Naive thymus-derived CD8-positive, alpha-beta T cell (primary cell): ENCODE data around the gene AMPH. TPM values are rescaled to one million over a fixed set of nuclear protein-coding genes. Genes with fewer than 3 reads are reported as not detected.
A peak's percentile ranks its signal among the peaks of the same experiment; 100 is the strongest.

Source experiments
- ATAC-seq, 2 donors: fragments of 150-1000 bp; cut with Tn5 transposase in 1 of 2; sonication (Bioruptor Pico), chemical (Tn5 transposase) in 1 of 2; 1 replicate in 1 of 2; 2 replicates in 1 of 2; pipeline ENCODE4 v1.10.0; 2021; ENCODE audit warnings: mild to moderate bottlenecking in 2 of 2, moderate library complexity in 2 of 2
- POLR2A ChIA-PET: fragments of 350-600 bp; sonication (Branson Sonifier 250); formaldehyde crosslinking; loops from one replicate; lab custom pipeline; 2021; ENCODE audit warnings: antibody characterized with exemption; lab: Charles Lee
- DNase-seq, 10 donors: peaks; one replicate each; pipeline versions ENCODE4 v3.0.0 to v3.0.0-alpha.2; 2020 to 2022
- H3K27ac Mint-ChIP-seq, 10 donors: one replicate each; pipeline ENCODE4 v1.8.0; 2020 to 2022; ENCODE audit warnings: mild to moderate bottlenecking in 10 of 10, mixed read lengths in 10 of 10, moderate library complexity in 4 of 10, inconsistent platforms in 1 of 10
- H3K27me3 Mint-ChIP-seq, 5 donors: one replicate each; pipeline ENCODE4 v1.8.0; 2021 to 2022; ENCODE audit warnings: mixed read lengths in 5 of 5
- H3K36me3 Mint-ChIP-seq, 3 donors: one replicate each; pipeline ENCODE4 v1.8.0; 2020 to 2022; ENCODE audit warnings: mixed read lengths in 3 of 3, mild to moderate bottlenecking in 2 of 3, inconsistent platforms in 1 of 3
- H3K4me1 Mint-ChIP-seq, 4 donors: one replicate each; pipeline ENCODE4 v1.8.0; 2021 to 2022; ENCODE audit warnings: mixed read lengths in 4 of 4
- H3K4me3 Mint-ChIP-seq, 10 donors: one replicate each; pipeline ENCODE4 v1.8.0; 2020 to 2022; ENCODE audit warnings: mild to moderate bottlenecking in 10 of 10, mixed read lengths in 10 of 10, moderate library complexity in 6 of 10, inconsistent platforms in 1 of 10
- H3K9me3 Mint-ChIP-seq, 9 donors: one replicate each; pipeline ENCODE4 v1.8.0; 2020 to 2022; ENCODE audit warnings: mixed read lengths in 9 of 9, mild to moderate bottlenecking in 3 of 9, inconsistent platforms in 1 of 9, moderate library complexity in 1 of 9
- polyA plus RNA-seq, 3 donors: library from polyadenylated mRNA; unstranded; fragments of 300-500 nt; fragmentation: Illumina TruSeq; gene quantifications; one replicate each; pipeline ENCODE4 v1.2.3, GENCODE V29; 2021
- total RNA-seq, 8 experiments: library from RNA in 2 of 8; stranded (reverse) in 2 of 8; gene quantifications; one replicate each; pipeline ENCODE4 v1.2.3 and lab custom pipeline; 2021 to 2026

The AMPH gene
- total and polyA plus RNA-seq, 5 experiments from 2014 or later = 0.07 to 0.08 TPM; not detected in 3

DNA sequence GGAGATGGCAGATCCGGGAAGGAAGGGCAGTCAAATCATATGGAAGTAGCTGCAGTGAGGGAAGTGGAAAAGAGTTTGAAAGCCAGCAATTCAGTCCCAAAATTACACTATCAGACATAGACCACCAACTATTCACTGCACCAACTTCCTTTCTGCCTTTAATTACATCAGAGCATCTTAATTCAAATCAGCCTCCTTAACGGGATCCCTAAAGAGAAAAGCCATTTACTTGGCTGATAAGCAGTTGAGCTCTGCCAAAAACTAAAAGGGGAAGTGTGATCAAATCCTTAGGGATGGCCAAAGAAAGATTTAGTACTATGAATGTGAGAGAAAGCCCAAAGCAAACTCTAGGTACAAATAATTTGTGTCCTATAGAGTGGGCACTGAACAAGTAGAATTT is 110.4 kb downstream of the AMPH start:
- Mint-ChIP-seq H3K27ac (no peak overlapping the region), H3K4me1 (peaks cover 0 to 2% (median 0%) of the 10 kb centered on the region in 4 donors), H3K4me3 (no peak overlapping the region), H3K9me3 (peaks cover 2 to 32% (median 10%) of the 10 kb centered on the region in 9 donors), H3K27me3 (peaks cover 0 to 6% (median 0%) of the 10 kb centered on the region in 5 donors), H3K36me3 (peaks cover 0 to 22% (median 7%) of the 10 kb centered on the region in 3 donors)
- DNase-seq = no peak
- POLR2A ChIA-PET = interaction anchor here (0.6 kb wide), 1 partner anchor 55 kb away, joined by 3 read pairs; no protein-coding TSS in a partner anchor
- no peak for ATAC-seq

DNA sequence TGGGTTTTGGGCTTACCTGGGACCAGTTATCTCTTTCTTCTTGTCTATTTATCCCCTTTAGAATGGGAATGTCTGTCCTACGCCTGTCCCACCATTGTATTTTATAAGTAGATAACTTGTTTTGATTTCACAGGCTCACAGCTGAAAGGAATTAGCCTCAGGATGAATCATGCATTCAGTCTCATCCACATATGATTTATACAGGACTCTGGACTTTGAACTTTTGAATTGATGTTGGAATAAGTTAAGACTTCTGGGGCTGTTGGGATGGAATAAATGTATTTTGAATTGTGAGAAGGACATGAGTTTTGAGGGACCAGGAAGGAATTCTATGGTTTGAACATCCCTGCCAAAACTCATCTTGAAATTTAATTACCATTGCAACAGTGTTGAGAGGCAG is 112.6 kb downstream of the AMPH start:
- Mint-ChIP-seq H3K27ac (no peak overlapping the region), H3K27me3 (peaks cover 0 to 6% (median 1%) of the 10 kb centered on the region in 5 donors), H3K9me3 (peaks cover 8 to 45% (median 21%) of the 10 kb centered on the region in 9 donors), H3K36me3 (peaks cover 0 to 27% (median 13%) of the 10 kb centered on the region in 3 donors), H3K4me1 (peaks cover 0 to 2% (median 0%) of the 10 kb centered on the region in 4 donors), H3K4me3 (no peak overlapping the region)
- POLR2A ChIA-PET = no interaction called here
- ATAC-seq (no peak), DNase-seq (no peak)

DNA sequence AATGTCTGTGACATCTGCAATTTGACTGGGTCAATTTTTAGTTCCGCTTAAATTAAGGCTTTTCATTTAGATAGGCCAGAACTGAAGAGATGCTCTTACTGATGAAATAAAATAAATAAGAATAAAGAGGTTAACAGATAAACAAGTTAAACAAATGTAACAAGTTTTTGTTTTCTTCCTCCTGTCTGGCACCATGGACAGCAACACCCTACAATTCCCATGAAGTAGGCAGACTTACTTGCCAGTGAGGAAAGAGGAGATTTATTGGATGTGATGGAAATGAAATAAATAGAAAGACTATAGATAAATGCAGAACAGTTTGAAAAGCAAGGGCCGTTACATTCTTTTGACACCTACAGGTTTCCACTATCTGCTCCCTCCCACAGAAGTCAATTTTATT is 118.5 kb downstream of the AMPH start:
- Mint-ChIP-seq H3K9me3 (peaks cover 8 to 32% (median 21%) of the 10 kb centered on the region in 9 donors), H3K4me1 (no peaks in the 10 kb centered on the region), H3K36me3 (peaks cover 0 to 17% (median 10%) of the 10 kb centered on the region in 3 donors), H3K27ac (no peak overlapping the region), H3K27me3 (peaks cover 0 to 1% (median 0%) of the 10 kb centered on the region in 5 donors), H3K4me3 (no peak overlapping the region)
- DNase-seq (no peak), ATAC-seq (no peak)
- POLR2A ChIA-PET = no interaction called here

DNA sequence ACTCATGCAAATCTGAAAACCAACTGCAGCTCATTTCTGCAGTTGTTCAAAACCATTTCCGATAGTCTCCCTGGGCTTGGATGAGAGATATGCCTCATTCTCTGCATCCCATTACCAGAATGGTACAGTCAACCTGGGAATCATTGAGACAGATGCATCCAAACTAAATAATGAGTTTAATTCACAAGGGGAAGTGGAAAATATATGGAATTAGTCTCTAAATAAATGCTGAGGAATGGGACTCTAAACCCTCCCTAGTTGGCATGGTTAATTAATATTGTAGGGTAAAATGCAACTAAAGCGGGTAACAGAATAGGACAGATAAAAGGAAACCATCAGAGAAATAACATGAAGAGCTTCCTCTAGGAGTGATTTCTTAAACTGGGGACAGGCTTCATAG is 118.9 kb downstream of the AMPH start:
- DNase-seq (no peak), ATAC-seq (no peak)
- peaks cover 0 to 13% (median 10%) of the 10 kb centered on the region in 3 donors for H3K36me3 Mint-ChIP-seq
- H3K27me3 Mint-ChIP-seq = peaks cover 0 to 1% (median 0%) of the 10 kb centered on the region in 5 donors
- H3K9me3 Mint-ChIP-seq = peaks cover 7 to 28% (median 19%) of the 10 kb centered on the region in 9 donors
- no peaks in the 10 kb centered on the region for H3K4me1 Mint-ChIP-seq
- H3K27ac Mint-ChIP-seq = no peak overlapping the region
- H3K4me3 Mint-ChIP-seq = no peak overlapping the region
- POLR2A ChIA-PET = no interaction called here

DNA sequence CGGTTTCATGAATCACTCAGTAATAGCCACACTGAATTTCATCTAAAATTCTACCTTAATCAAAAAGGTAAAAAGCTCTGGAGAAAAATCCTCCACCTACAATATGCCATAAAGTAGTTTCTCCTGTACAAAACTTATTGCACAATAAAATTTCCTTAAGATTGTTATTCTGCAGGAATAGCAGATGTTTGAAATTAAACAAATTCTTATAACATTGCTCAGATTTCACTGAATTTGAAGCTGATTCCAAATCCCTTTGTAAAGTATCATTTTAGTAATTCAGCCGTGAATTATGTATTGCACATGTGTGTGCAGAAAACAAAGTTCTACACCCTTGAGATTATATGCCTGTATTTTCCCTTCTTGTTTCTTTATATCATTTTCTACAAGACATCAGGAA is 123.8 kb downstream of the AMPH start:
- Mint-ChIP-seq H3K4me3 (no peak overlapping the region), H3K27ac (no peak overlapping the region), H3K4me1 (no peaks in the 10 kb centered on the region), H3K27me3 (peaks cover 0 to 8% (median 2%) of the 10 kb centered on the region in 5 donors), H3K9me3 (peaks cover 0 to 3% (median 0%) of the 10 kb centered on the region in 9 donors), H3K36me3 (no peaks in the 10 kb centered on the region)
- ATAC-seq (no peak), DNase-seq (no peak)
- POLR2A ChIA-PET = no interaction called here

DNA sequence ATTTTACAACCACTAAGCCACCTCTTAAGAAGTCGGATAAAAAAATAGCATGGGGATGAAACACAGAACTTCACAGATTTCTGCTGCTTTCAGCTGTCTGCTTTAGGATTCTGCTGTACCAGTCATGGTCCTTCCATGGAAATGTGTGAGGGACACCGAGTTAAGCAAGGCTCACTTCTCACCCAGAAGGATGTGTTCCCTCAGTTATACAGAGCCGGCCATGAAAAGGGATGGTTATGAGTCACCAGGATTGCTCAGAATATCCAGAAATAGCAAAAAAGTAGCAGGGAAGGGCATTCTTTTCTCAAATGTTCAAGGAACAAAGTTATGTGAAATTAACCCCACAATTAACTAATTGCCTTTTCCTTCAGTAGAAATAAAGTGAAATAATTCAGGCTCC is 124.4 kb downstream of the AMPH start:
- H3K36me3 Mint-ChIP-seq = no peaks in the 10 kb centered on the region
- DNase-seq (no peak), ATAC-seq (no peak)
- no peak overlapping the region for H3K27ac Mint-ChIP-seq
- H3K4me1 Mint-ChIP-seq = no peaks in the 10 kb centered on the region
- no peaks in the 10 kb centered on the region for H3K9me3 Mint-ChIP-seq
- H3K4me3 Mint-ChIP-seq = no peak overlapping the region
- POLR2A ChIA-PET = no interaction called here
- H3K27me3 Mint-ChIP-seq = peaks cover 0 to 8% (median 2%) of the 10 kb centered on the region in 5 donors

DNA sequence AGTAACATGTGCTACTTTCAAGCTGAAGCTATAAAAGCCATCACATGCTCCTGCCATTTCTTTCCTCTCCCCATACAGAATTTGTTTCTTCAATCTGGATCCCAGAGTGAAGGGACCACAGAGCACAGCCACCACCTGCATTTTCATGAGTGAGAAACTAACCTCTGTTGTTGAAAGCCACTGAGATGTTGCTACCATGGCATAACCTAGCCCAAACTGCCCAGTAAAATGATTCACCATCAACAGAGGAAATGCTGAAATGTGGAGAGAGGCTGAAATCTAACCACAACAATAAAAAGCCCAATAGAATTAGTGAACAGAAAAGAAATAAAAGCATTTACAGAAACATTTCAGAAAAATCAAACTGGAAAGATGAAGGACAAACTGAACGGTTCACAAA is 125.2 kb downstream of the AMPH start:
- Mint-ChIP-seq H3K36me3 (no peaks in the 10 kb centered on the region), H3K4me1 (no peaks in the 10 kb centered on the region), H3K4me3 (no peak overlapping the region), H3K9me3 (no peaks in the 10 kb centered on the region), H3K27ac (no peak overlapping the region), H3K27me3 (peaks cover 0 to 8% (median 2%) of the 10 kb centered on the region in 5 donors)
- POLR2A ChIA-PET = no interaction called here
- no peak for ATAC-seq
- DNase-seq = no peak

DNA sequence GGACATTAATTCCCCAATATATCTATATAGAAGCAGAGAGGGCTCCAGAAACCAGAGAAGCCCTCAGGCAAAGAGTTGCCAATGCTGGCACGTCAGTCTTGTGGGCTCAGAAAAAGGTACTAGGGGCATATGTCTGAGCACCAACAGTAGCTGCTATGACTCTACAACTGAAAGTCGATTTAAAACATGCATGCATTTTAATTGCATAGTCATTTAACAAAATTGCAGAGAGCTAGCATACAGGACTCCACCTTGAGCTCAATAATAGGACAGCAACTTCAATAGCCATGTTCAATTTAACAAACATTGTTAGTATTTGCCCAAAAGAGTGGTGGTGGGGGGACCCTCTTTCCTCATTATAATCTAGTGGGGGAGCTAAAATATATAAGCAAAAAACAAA is 126.5 kb downstream of the AMPH start:
- no peaks in the 10 kb centered on the region for H3K9me3 Mint-ChIP-seq
- peaks cover 0 to 10% (median 3%) of the 10 kb centered on the region in 5 donors for H3K27me3 Mint-ChIP-seq
- H3K4me1 Mint-ChIP-seq = no peaks in the 10 kb centered on the region
- H3K4me3 Mint-ChIP-seq = no peak overlapping the region
- ATAC-seq (no peak), DNase-seq (no peak)
- no peaks in the 10 kb centered on the region for H3K36me3 Mint-ChIP-seq
- POLR2A ChIA-PET = no interaction called here
- no peak overlapping the region for H3K27ac Mint-ChIP-seq

DNA sequence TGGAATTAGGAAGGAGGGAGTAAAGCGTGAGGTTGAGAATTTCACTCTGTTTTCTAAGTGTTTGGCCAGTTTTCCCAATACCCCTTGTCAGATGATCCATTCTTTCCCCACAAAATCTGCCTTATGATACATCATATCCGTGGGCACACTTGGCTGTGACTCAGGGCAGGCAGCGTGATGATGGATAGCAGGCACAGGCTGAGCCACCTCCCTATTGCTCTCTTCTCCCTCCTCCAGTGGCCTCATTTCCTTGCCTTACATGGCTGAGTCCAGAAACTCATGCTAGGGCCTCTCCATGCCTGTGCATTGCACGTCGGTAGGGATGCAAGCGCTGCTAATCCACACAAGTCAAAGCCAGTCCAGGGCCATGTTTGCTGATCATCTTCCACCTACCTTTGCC is 128.3 kb downstream of the AMPH start:
- DNase-seq = no peak
- no peak for ATAC-seq

DNA sequence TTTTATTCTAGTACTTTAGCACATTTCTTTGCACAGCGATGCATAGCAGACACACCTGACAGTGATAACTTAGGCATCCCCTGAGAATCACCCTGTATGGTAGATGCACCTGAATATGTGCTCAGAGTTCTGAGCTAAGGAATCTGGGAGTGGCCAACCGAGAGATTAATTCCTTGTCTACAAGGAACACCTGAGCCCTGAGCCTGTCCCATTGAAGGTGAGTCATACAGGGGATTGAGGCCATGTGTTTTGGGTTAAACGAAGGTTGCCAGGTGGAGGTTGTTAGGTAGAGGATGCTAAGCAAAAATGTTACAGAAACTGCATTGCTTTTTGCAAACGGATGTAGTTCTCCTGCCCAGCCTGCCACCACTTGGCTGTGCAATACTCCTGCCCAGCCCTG is 128.9 kb downstream of the AMPH start:
- H3K27me3 Mint-ChIP-seq = peaks cover 0 to 17% (median 4%) of the 10 kb centered on the region in 5 donors
- H3K4me3 Mint-ChIP-seq = no peak overlapping the region
- POLR2A ChIA-PET = no interaction called here
- no peaks in the 10 kb centered on the region for H3K9me3 Mint-ChIP-seq
- ATAC-seq = no peak
- H3K27ac Mint-ChIP-seq = peak overlapping the region in 1 of 10 donors; percentile 26
- no peaks in the 10 kb centered on the region for H3K36me3 Mint-ChIP-seq
- H3K4me1 Mint-ChIP-seq = no peaks in the 10 kb centered on the region
- DNase-seq = no peak

More for the DNA sequence above, 128.3 kb downstream of the AMPH start:
- Mint-ChIP-seq H3K36me3 (no peaks in the 10 kb centered on the region), H3K9me3 (no peaks in the 10 kb centered on the region), H3K27ac (peak overlapping the region in 1 of 10 donors; percentile 26), H3K27me3 (peaks cover 0 to 17% (median 4%) of the 10 kb centered on the region in 5 donors), H3K4me3 (no peak overlapping the region), H3K4me1 (no peaks in the 10 kb centered on the region)
- POLR2A ChIA-PET = no interaction called here

DNA sequence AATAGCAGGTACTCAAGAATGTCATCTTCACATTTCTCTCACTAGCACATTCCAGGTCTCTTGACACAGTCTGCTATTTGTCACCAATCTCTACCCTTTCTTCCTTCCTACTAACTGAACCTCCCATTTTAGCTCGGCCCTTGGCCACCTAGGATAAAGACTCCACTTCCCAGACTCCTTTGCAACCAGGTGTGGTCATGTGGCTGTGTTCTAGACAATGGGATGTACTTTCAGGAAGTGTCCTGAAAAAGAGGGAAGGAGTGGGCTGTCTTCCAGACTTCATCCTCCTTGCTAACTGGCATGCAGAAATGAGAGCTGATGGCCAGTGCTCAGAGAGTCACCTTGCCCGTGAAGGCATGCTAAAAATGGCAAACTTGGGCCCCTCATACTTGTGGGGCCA is 139.2 kb downstream of the AMPH start:
- DNase-seq (no peak), ATAC-seq (no peak)
- no peak overlapping the region for H3K4me3 Mint-ChIP-seq
- H3K9me3 Mint-ChIP-seq = no peaks in the 10 kb centered on the region
- no peaks in the 10 kb centered on the region for H3K36me3 Mint-ChIP-seq
- peaks cover 0 to 14% (median 6%) of the 10 kb centered on the region in 5 donors for H3K27me3 Mint-ChIP-seq
- H3K4me1 Mint-ChIP-seq = no peaks in the 10 kb centered on the region
- POLR2A ChIA-PET = no interaction called here
- H3K27ac Mint-ChIP-seq = no peak overlapping the region

DNA sequence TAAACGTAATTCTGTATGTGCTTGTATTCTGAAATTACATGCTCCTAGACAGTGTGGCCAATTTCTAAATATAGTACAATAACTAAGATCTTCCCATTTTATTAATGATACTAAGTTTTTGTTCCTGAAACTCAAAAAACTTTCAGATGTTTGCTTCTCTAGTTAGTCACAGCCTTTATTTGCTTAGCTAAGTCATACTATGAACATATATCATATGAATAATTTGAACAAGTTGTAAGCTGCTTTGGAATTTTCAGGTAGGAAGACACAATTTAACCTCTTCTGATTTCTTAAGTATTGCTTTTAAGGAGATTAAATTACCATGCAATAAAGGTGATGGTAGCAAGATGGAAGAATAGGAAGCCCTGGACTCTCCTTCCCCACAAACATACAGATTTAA is 148.7 kb downstream of the AMPH start:
- H3K27ac Mint-ChIP-seq = no peak overlapping the region
- DNase-seq = no peak
- peaks cover 6 to 28% (median 16%) of the 10 kb centered on the region in 5 donors for H3K27me3 Mint-ChIP-seq
- no peaks in the 10 kb centered on the region for H3K4me1 Mint-ChIP-seq
- H3K4me3 Mint-ChIP-seq = no peak overlapping the region
- H3K9me3 Mint-ChIP-seq = peaks cover 4 to 36% (median 23%) of the 10 kb centered on the region in 9 donors
- POLR2A ChIA-PET = no interaction called here
- H3K36me3 Mint-ChIP-seq = peaks cover 2 to 32% (median 19%) of the 10 kb centered on the region in 3 donors
- ATAC-seq = no peak

DNA sequence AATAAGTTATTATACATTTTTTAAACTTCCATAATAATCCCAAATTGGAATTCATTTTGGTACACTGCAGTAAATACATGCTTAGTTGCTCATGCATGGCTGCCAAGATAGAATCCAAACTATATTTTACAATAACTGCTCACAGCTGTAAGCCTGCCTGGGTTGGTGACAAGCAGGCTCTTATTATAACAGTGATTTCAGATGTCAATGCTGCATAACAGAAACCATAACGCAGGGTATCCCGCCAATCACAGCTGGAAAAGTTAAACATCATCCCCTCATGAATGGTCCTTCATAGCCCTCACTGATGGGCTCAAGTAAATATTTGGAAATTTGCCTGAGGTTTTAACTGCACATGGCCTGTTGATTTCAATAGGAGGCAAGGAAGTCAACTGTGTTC is 149.8 kb downstream of the AMPH start:
- peaks cover 2 to 34% (median 22%) of the 10 kb centered on the region in 3 donors for H3K36me3 Mint-ChIP-seq
- no peaks in the 10 kb centered on the region for H3K4me1 Mint-ChIP-seq
- no peak for ATAC-seq
- H3K27ac Mint-ChIP-seq = no peak overlapping the region
- DNase-seq = no peak
- H3K9me3 Mint-ChIP-seq = peaks cover 4 to 41% (median 25%) of the 10 kb centered on the region in 9 donors
- no peak overlapping the region for H3K4me3 Mint-ChIP-seq
- peaks cover 6 to 28% (median 16%) of the 10 kb centered on the region in 5 donors for H3K27me3 Mint-ChIP-seq
- POLR2A ChIA-PET = no interaction called here

DNA sequence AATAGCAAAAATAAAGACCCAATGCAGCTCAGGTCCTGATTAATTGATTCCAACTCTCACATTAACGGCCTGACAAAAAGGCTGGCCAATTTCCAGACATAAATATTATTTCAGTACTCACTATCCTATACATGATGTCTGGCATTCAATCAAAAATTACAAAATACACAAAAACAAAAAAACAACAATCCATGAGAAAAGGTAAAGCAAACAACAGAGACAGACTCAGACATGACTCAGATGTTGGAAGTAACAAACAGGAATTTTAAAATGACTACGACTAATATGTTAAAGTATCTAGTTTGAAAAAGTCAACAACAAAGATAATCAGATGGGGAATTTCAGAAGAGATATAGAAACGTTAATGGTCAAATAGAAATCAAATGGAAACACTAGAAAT is 152.8 kb downstream of the AMPH start:
- Mint-ChIP-seq H3K27me3 (peaks cover 0 to 16% (median 7%) of the 10 kb centered on the region in 5 donors), H3K36me3 (peaks cover 0 to 24% (median 16%) of the 10 kb centered on the region in 3 donors), H3K4me3 (no peak overlapping the region), H3K4me1 (no peaks in the 10 kb centered on the region), H3K27ac (no peak overlapping the region), H3K9me3 (peaks cover 0 to 30% (median 16%) of the 10 kb centered on the region in 9 donors)
- POLR2A ChIA-PET = no interaction called here
- ATAC-seq = no peak
- DNase-seq = no peak
